Measurements from ENCODE around the gene TNFRSF18.

The TNFRSF18 gene

GRCh38 chr1:1240348-1240732 is 33.9 kb upstream of the TNFRSF18 start:
- Histone ChIP-seq H3K9me3 (ENCODE audit: insufficient read depth, low read depth, low read length) (no peaks in the 10 kb centered on the region), H3K4me3 (ENCODE audit: low read length, poor library complexity, severe bottlenecking) (no peak overlapping the region), H3K9ac (ENCODE audit: low read depth, low read length, poor library complexity, severe bottlenecking) (no peak overlapping the region), H3K4me1 (ENCODE audit: insufficient read depth, low read length, poor library complexity, severe bottlenecking) (no peaks in the 10 kb centered on the region), H3K36me3 (ENCODE audit: insufficient read depth, low read length) (no peaks in the 10 kb centered on the region), H4K20me1 (ENCODE audit: insufficient read depth, low read length, poor library complexity, severe bottlenecking) (no peaks in the 10 kb centered on the region), H3K9me2 (replicated peaks; ENCODE audit: low read depth, low read length) (no peaks in the 10 kb centered on the region), H2AFZ (ENCODE audit: low read length) (no peak overlapping the region), H3F3A (ENCODE audit: low read depth) (no peaks in the 10 kb centered on the region), H3K4me2 (ENCODE audit: low read depth, low read length, poor library complexity, severe bottlenecking) (no peak overlapping the region), H3K27me3 (ENCODE audit: insufficient read depth, low read length, poor library complexity, severe bottlenecking) (no peaks in the 10 kb centered on the region), H3K79me2 (ENCODE audit: insufficient read depth, low read length) (0 out of 2 replicates have a peak, but pooled peaks cover under 1% of the 10 kb centered on the region)
- TF ChIP-seq CTCF (conservative IDR thresholded peaks at IDR 0.05; ENCODE audit: low read length) = no peak
- no peak for TF ChIP-seq EZH2phosphoT487 (IDR thresholded peaks at IDR 0.05; ENCODE audit: borderline replicate concordance)

- Histone ChIP-seq H3F3A (ENCODE audit: low read depth) (no peaks in the 10 kb centered on the region), H3K4me1 (ENCODE audit: insufficient read depth, low read length, poor library complexity, severe bottlenecking) (no peaks in the 10 kb centered on the region), H3K9ac (ENCODE audit: low read depth, low read length, poor library complexity, severe bottlenecking) (no peak overlapping the region), H4K20me1 (ENCODE audit: insufficient read depth, low read length, poor library complexity, severe bottlenecking) (peaks cover 3% of the 10 kb centered on the region), H3K27me3 (ENCODE audit: insufficient read depth, low read length, poor library complexity, severe bottlenecking) (no peaks in the 10 kb centered on the region), H3K9me2 (replicated peaks; ENCODE audit: low read depth, low read length) (no peaks in the 10 kb centered on the region), H2AFZ (ENCODE audit: low read length) (no peak overlapping the region), H3K4me2 (ENCODE audit: low read depth, low read length, poor library complexity, severe bottlenecking) (no peak overlapping the region), H3K9me3 (ENCODE audit: insufficient read depth, low read depth, low read length) (no peaks in the 10 kb centered on the region), H3K36me3 (ENCODE audit: insufficient read depth, low read length) (no peaks in the 10 kb centered on the region), H3K79me2 (ENCODE audit: insufficient read depth, low read length) (peaks cover 6% of the 10 kb centered on the region; the same call in 1 of the 2 replicates), H3K4me3 (ENCODE audit: low read length, poor library complexity, severe bottlenecking) (no peak overlapping the region)
- TF ChIP-seq EZH2phosphoT487 (IDR thresholded peaks at IDR 0.05; ENCODE audit: borderline replicate concordance) (no peak), CTCF (conservative IDR thresholded peaks at IDR 0.05; ENCODE audit: low read length) (no peak)
Observed at GRCh38 chr1:1239614-1240347, 33.4 kb upstream of the TNFRSF18 start.

GRCh38 chr1:1239227-1239613 is 32.8 kb upstream of the TNFRSF18 start:
- H3F3A ChIP-seq (ENCODE audit: low read depth) = no peaks in the 10 kb centered on the region
- no peaks in the 10 kb centered on the region for H3K27me3 ChIP-seq (ENCODE audit: insufficient read depth, low read length, poor library complexity, severe bottlenecking)
- no peaks in the 10 kb centered on the region for H3K9me3 ChIP-seq (ENCODE audit: insufficient read depth, low read depth, low read length)
- peaks cover 11% of the 10 kb centered on the region; the same call in 1 of the 2 replicates for H3K79me2 ChIP-seq (ENCODE audit: insufficient read depth, low read length)
- no peak overlapping the region for H3K9ac ChIP-seq (ENCODE audit: low read depth, low read length, poor library complexity, severe bottlenecking)
- TF ChIP-seq CTCF (conservative IDR thresholded peaks at IDR 0.05; ENCODE audit: low read length) (no peak), EZH2phosphoT487 (IDR thresholded peaks at IDR 0.05; ENCODE audit: borderline replicate concordance) (no peak)
- H4K20me1 ChIP-seq (ENCODE audit: insufficient read depth, low read length, poor library complexity, severe bottlenecking) = peaks cover 3% of the 10 kb centered on the region
- H2AFZ ChIP-seq (ENCODE audit: low read length) = no peak overlapping the region
- H3K4me1 ChIP-seq (ENCODE audit: insufficient read depth, low read length, poor library complexity, severe bottlenecking) = no peaks in the 10 kb centered on the region
- no peak overlapping the region for H3K4me3 ChIP-seq (ENCODE audit: low read length, poor library complexity, severe bottlenecking)
- H3K4me2 ChIP-seq (ENCODE audit: low read depth, low read length, poor library complexity, severe bottlenecking) = no peak overlapping the region
- no peaks in the 10 kb centered on the region for H3K9me2 ChIP-seq (replicated peaks; ENCODE audit: low read depth, low read length)
- no peaks in the 10 kb centered on the region for H3K36me3 ChIP-seq (ENCODE audit: insufficient read depth, low read length)
